H9 (cell line): ENCODE results near the gene PEX7. TPM values are rescaled to one million over a fixed set of nuclear protein-coding genes. Genes with fewer than 3 reads are reported as not detected.
"Not testable (repeated sequence)": the region's sequence is repeated elsewhere in the genome, so short reads cannot be mapped to it uniquely, and the experiment has no call there.

Experiments
- DNase-seq: peaks from one replicate; pipeline ENCODE4 v3.0.0-alpha.2; 2017
- H2AFZ ChIP-seq: one replicate; pipeline ENCODE4 v1.6.1; 2013; ENCODE audit warnings: mild to moderate bottlenecking, low read length, control low read depth, moderate library complexity
- H2AK5ac ChIP-seq: 2 replicates; pipeline ENCODE4 v1.6.1; 2013; ENCODE audit warnings: low read length, control low read depth, mixed read lengths; ENCODE audit not compliant: insufficient read length
- H2BK120ac ChIP-seq: one replicate; pipeline ENCODE4 v1.6.1; 2013; ENCODE audit warnings: low read depth, mild to moderate bottlenecking, low read length, control low read depth, inconsistent platforms; ENCODE audit not compliant: poor library complexity, severe bottlenecking
- H2BK12ac ChIP-seq: 2 replicates; pipeline ENCODE4 v1.6.1; 2013; ENCODE audit warnings: low read length, control low read depth, mixed read lengths, low read depth; ENCODE audit not compliant: insufficient read length
- H2BK15ac ChIP-seq: 2 replicates; pipeline ENCODE4 v1.6.1; 2013; ENCODE audit warnings: low read depth, low read length, control low read depth
- H2BK20ac ChIP-seq: one replicate; pipeline ENCODE4 v1.6.1; 2013; ENCODE audit warnings: low read depth, mild to moderate bottlenecking, low read length, control low read depth, inconsistent platforms; ENCODE audit not compliant: poor library complexity, severe bottlenecking
- H2BK5ac ChIP-seq: 2 replicates; pipeline ENCODE4 v1.6.1; 2013; ENCODE audit warnings: low read length, control low read depth, mixed read lengths; ENCODE audit not compliant: insufficient read length
- H3K14ac ChIP-seq: 2 replicates; pipeline ENCODE4 v1.6.1; 2013; ENCODE audit warnings: low read length, control low read depth; ENCODE audit not compliant: insufficient read depth
- H3K18ac ChIP-seq: 2 replicates; pipeline ENCODE4 v1.6.1; 2013; ENCODE audit warnings: low read depth, mild to moderate bottlenecking, mixed read lengths, low read length, control low read depth; ENCODE audit not compliant: insufficient read length
- H3K23ac ChIP-seq: 2 replicates; pipeline ENCODE4 v1.6.1; 2013; ENCODE audit warnings: low read length, control low read depth, mixed read lengths, low read depth; ENCODE audit not compliant: insufficient read length
- H3K23me2 ChIP-seq: 2 replicates; pipeline ENCODE4 v1.6.1; 2013; ENCODE audit warnings: low read depth, mild to moderate bottlenecking, mixed read lengths, low read length, control low read depth; ENCODE audit not compliant: insufficient read length, poor library complexity, severe bottlenecking
- H3K27ac ChIP-seq: 2 replicates; pipeline ENCODE4 v1.5.1; 2013; ENCODE audit warnings: low read length, control low read depth, mixed read lengths, low read depth; ENCODE audit not compliant: insufficient read length
- H3K27me3 ChIP-seq: 2 replicates; pipeline ENCODE4 v1.6.1; 2013; ENCODE audit warnings: low read length, control low read depth, inconsistent platforms; ENCODE audit not compliant: insufficient read depth
- H3K4ac ChIP-seq: 2 replicates; pipeline ENCODE4 v1.6.1; 2013; ENCODE audit warnings: low read depth, mild to moderate bottlenecking, control low read depth, inconsistent platforms, low read length, moderate library complexity
- H3K4me1 ChIP-seq: 2 replicates; pipeline ENCODE4 v1.6.1; 2013; ENCODE audit warnings: low read length, control low read depth, inconsistent platforms; ENCODE audit not compliant: insufficient read depth
- H3K4me2 ChIP-seq: 2 replicates; pipeline ENCODE4 v1.6.1; 2013; ENCODE audit warnings: low read length, control low read depth, mixed read lengths; ENCODE audit not compliant: insufficient read length, insufficient read depth
- H3K56ac ChIP-seq: 2 replicates; pipeline ENCODE4 v1.6.1; 2013; ENCODE audit warnings: low read depth, mild to moderate bottlenecking, mixed read lengths, low read length, control low read depth; ENCODE audit not compliant: insufficient read length
- H3K79me1 ChIP-seq: 2 replicates; pipeline ENCODE4 v1.6.1; 2013; ENCODE audit warnings: low read depth, mild to moderate bottlenecking, moderate library complexity, low read length, control low read depth, inconsistent platforms; ENCODE audit not compliant: insufficient read depth, poor library complexity, severe bottlenecking
- H3K79me2 ChIP-seq: 2 replicates; pipeline ENCODE4 v1.6.1; 2013; ENCODE audit warnings: low read length, control low read depth, inconsistent platforms; ENCODE audit not compliant: insufficient read depth
- H3K9ac ChIP-seq: 2 replicates; pipeline ENCODE4 v1.6.1; 2013; ENCODE audit warnings: low read length, control low read depth, mixed read lengths; ENCODE audit not compliant: insufficient read length; ENCODE audit errors: extremely low read depth
- H3K9me3 ChIP-seq: one replicate; pipeline ENCODE4 v1.6.1; 2013; ENCODE audit warnings: low read depth, low read length, inconsistent platforms; ENCODE audit not compliant: control insufficient read depth
- H3T11ph ChIP-seq: one replicate; pipeline ENCODE4 v1.6.1; 2013; ENCODE audit warnings: mild to moderate bottlenecking, low read length, control low read depth, inconsistent platforms
- H4K20me1 ChIP-seq: one replicate; pipeline ENCODE4 v1.6.1; 2013; ENCODE audit not compliant: control insufficient read depth, insufficient read length, insufficient read depth
- H4K5ac ChIP-seq: 2 replicates; pipeline ENCODE4 v1.6.1; 2013; ENCODE audit warnings: low read depth, mild to moderate bottlenecking, mixed read lengths, low read length, control low read depth; ENCODE audit not compliant: insufficient read length
- H4K8ac ChIP-seq: replicated peaks from 2 replicates; pipeline ENCODE4 v1.6.1; 2013; ENCODE audit warnings: low read length, control low read depth, mixed read lengths, low read depth; ENCODE audit not compliant: insufficient read length
- H4K91ac ChIP-seq: 2 replicates; pipeline ENCODE4 v1.6.1; 2013; ENCODE audit warnings: low read depth, mild to moderate bottlenecking, moderate library complexity, mixed read lengths, low read length, control low read depth; ENCODE audit not compliant: insufficient read length
- H3K27ac Mint-ChIP-seq, 3 experiments: 2 replicates in 2 of 3; 3 replicates in 1 of 3; pipeline ENCODE4 v1.8.0; 2020 to 2021; ENCODE audit warnings: mixed read lengths in 3 of 3, mild to moderate bottlenecking in 1 of 3, moderate library complexity in 1 of 3
- H3K27me3 Mint-ChIP-seq: 2 replicates; pipeline ENCODE4 v1.8.0; 2021; ENCODE audit warnings: low read depth, mild to moderate bottlenecking, moderate library complexity, mixed read lengths
- H3K36me3 Mint-ChIP-seq, 3 experiments: 2 replicates in 2 of 3; 3 replicates in 1 of 3; pipeline ENCODE4 v1.8.0; 2020 to 2021; ENCODE audit warnings: low read depth in 3 of 3, mixed read lengths in 3 of 3; ENCODE audit not compliant: insufficient read depth in 1 of 3
- H3K4me1 Mint-ChIP-seq, 2 experiments: 2 replicates each; pipeline ENCODE4 v1.8.0; 2020; ENCODE audit warnings: mixed read lengths in 2 of 2
- H3K4me3 Mint-ChIP-seq, 2 experiments: 2 replicates in 1 of 2; 3 replicates in 1 of 2; pipeline ENCODE4 v1.8.0; 2020 to 2021; ENCODE audit warnings: mild to moderate bottlenecking in 2 of 2, mixed read lengths in 2 of 2, moderate library complexity in 1 of 2
- H3K9me3 Mint-ChIP-seq, 2 experiments: 2 replicates in 1 of 2; 3 replicates in 1 of 2; pipeline ENCODE4 v1.8.0; 2020; ENCODE audit warnings: mild to moderate bottlenecking in 2 of 2, mixed read lengths in 2 of 2, moderate library complexity in 1 of 2
- CTCF ChIP-seq: fragments of 200-600 bp; sonication (generic); conservative IDR thresholded peaks from 3 replicates; pipeline ENCODE4 v1.8.0; 2021; ENCODE audit warnings: antibody characterized with exemption, mild to moderate bottlenecking
- WGBS: extraction: QIAGEN DNeasy Blood & Tissue Kit; methylation state at CpG from one replicate; pipeline ENCODE4 v1.1.7; 2013; ENCODE audit warnings: missing lambda C conversion rate, low lambda C conversion rate, mixed read lengths; ENCODE audit not compliant: insufficient read length; ENCODE audit errors: extremely low coverage; 5-methylcytosine and 5-hydroxymethylcytosine counted together
- total RNA-seq: library from RNA; stranded (reverse); gene quantifications from 2 replicates; pipeline ENCODE4 v1.2.1, GENCODE V29; 2021

The PEX7 gene
- total RNA-seq, 1 experiment from 2014 or later: 8.4 TPM

- no peak for TF ChIP-seq CTCF
- H3K9me3 ChIP-seq: no peaks in the 10 kb centered on the region
- no peak overlapping the region for H2AK5ac ChIP-seq
- H3K23me2 ChIP-seq: peaks cover 5% of the 10 kb centered on the region
- H2AFZ ChIP-seq: no peak overlapping the region
- H3K27ac Mint-ChIP-seq: no peak overlapping the region
- H3K9ac ChIP-seq: no peak overlapping the region
- peaks cover 14 to 15% of the 10 kb centered on the region in 2 experiments for H3K4me1 Mint-ChIP-seq
- no peak overlapping the region for H4K91ac ChIP-seq
- H2BK12ac ChIP-seq: no peak overlapping the region
- no CpG with 5 or more reads among the region's 7 CpGs for WGBS
- H3K4me2 ChIP-seq: no peak overlapping the region
- no peak overlapping the region for H3K4me3 Mint-ChIP-seq
- H2BK5ac ChIP-seq: no peak overlapping the region
- no peaks in the 10 kb centered on the region for H3K9me3 Mint-ChIP-seq
- no peak overlapping the region for H3K56ac ChIP-seq
- no peak overlapping the region for H3K14ac ChIP-seq
- H3K27ac ChIP-seq: no peak overlapping the region
- no peaks in the 10 kb centered on the region for H3K79me2 ChIP-seq
- H3K4ac ChIP-seq: no peak overlapping the region
- no peaks in the 10 kb centered on the region for H4K20me1 ChIP-seq
- DNase-seq: no peak
- no peak overlapping the region for H2BK120ac ChIP-seq
- H3K18ac ChIP-seq: no peak overlapping the region
- no peak overlapping the region for H4K5ac ChIP-seq
- H3K4me1 ChIP-seq: no peaks in the 10 kb centered on the region
- no peak overlapping the region for H2BK15ac ChIP-seq
- H3T11ph ChIP-seq: no peak overlapping the region
- H3K27me3 ChIP-seq: peaks cover 9% of the 10 kb centered on the region; the same call in 1 of the 2 replicates
- no peak overlapping the region for H2BK20ac ChIP-seq
- no peak overlapping the region for H3K23ac ChIP-seq
- H4K8ac ChIP-seq: no peak overlapping the region
- H3K79me1 ChIP-seq: no peaks in the 10 kb centered on the region
- peaks cover 38% of the 10 kb centered on the region for H3K27me3 Mint-ChIP-seq
- H3K36me3 Mint-ChIP-seq: peaks cover 0 to 2% (median 0%) of the 10 kb centered on the region in 3 experiments; a peak in 2 of 7 replicates
Measured at GRCh38 chr6:136788069-136788902, 34.1 kb upstream of the PEX7 start.

GRCh38 chr6:136789440-136789839 lies 33.0 kb upstream of the PEX7 start:
- not testable (repeated sequence) for H3K4ac ChIP-seq, H3K4me3 Mint-ChIP-seq, H3K4me1 ChIP-seq, H3K79me1 ChIP-seq, H2BK5ac ChIP-seq, H4K5ac ChIP-seq, H3K9me3 Mint-ChIP-seq, H4K91ac ChIP-seq, H3K14ac ChIP-seq, H4K8ac ChIP-seq, H2BK15ac ChIP-seq, H3K23me2 ChIP-seq, H3K4me2 ChIP-seq, H2BK20ac ChIP-seq, H2BK12ac ChIP-seq, H2AFZ ChIP-seq, H3K23ac ChIP-seq, H3K27me3 ChIP-seq, H3K56ac ChIP-seq, H2AK5ac ChIP-seq, H3K18ac ChIP-seq, H3T11ph ChIP-seq, H2BK120ac ChIP-seq, H3K9ac ChIP-seq, DNase-seq, H3K36me3 Mint-ChIP-seq, H3K27ac ChIP-seq, H3K79me2 ChIP-seq, H3K27ac Mint-ChIP-seq, H3K9me3 ChIP-seq, H4K20me1 ChIP-seq
- WGBS: no CpG with 5 or more reads among the region's 3 CpGs
- peaks cover 49% of the 10 kb centered on the region for H3K27me3 Mint-ChIP-seq
- peaks cover 16 to 17% of the 10 kb centered on the region in 2 experiments for H3K4me1 Mint-ChIP-seq
